ENCODE results near the gene PMF1. TPM values are rescaled to one million over a fixed set of nuclear protein-coding genes. Genes with fewer than 3 reads are reported as not detected.

Gene PMF1
- total and polyA plus RNA-seq, 2 of the 13 experiments (the other 11 are each of a cell fraction or from before 2014, with no cell fraction given) = 72.5 to 89.0 TPM

GRCh38 chr1:156245451-156246232, 32.8 kb downstream of the PMF1 start (continued):
- TF ChIP-seq HNF1A (IDR thresholded peaks at IDR 0.05; ENCODE audit: low read depth) = no peak
- no peak for TF ChIP-seq HNF1A (CRISPR knock-in tag; IDR thresholded peaks at IDR 0.05; ENCODE audit: borderline replicate concordance)
- no peak for TF ChIP-seq ZSCAN12 (CRISPR knock-in tag; IDR thresholded peaks at IDR 0.05)
- no peak for TF ChIP-seq ATRX (CRISPR knock-in tag; IDR thresholded peaks at IDR 0.05; ENCODE audit: borderline replicate concordance)
- no peak for TF ChIP-seq EHMT2 (IDR thresholded peaks at IDR 0.05; ENCODE audit: borderline replicate concordance, low read depth, low read length)
- peak; percentile 91 for TF ChIP-seq AGO1 (IDR thresholded peaks at IDR 0.05; ENCODE audit: low read depth, low read length, poor library complexity, severe bottlenecking)
- no peak for TF ChIP-seq STAT6 (CRISPR knock-in tag; IDR thresholded peaks at IDR 0.05; ENCODE audit: borderline replicate concordance)
- TF ChIP-seq KLF15 (CRISPR knock-in tag; IDR thresholded peaks at IDR 0.05; ENCODE audit: borderline replicate concordance) = no peak
- peak; percentile 25; the same call in 1 of the 2 replicates for TF ChIP-seq NFAT5 (CRISPR knock-in tag; IDR thresholded peaks at IDR 0.05)
- no peak for TF ChIP-seq FIP1L1 (IDR thresholded peaks at IDR 0.05; ENCODE audit: borderline replicate concordance, insufficient read depth, low read depth, low read length)
- no peak for TF ChIP-seq KAT2B (IDR thresholded peaks at IDR 0.05; ENCODE audit: borderline replicate concordance, low read depth, low read length)
- 0 out of 2 replicates have a peak, but pooled peaks have one; percentile 49 for TF ChIP-seq ZNF235 (CRISPR knock-in tag; IDR thresholded peaks at IDR 0.05; ENCODE audit: borderline replicate concordance)

Measured in HepG2 (cell line).